Mammary microvascular endothelial cell (primary cell): ENCODE data around the gene AIM2. TPM values are rescaled to one million over a fixed set of nuclear protein-coding genes. Genes with fewer than 3 reads are reported as not detected.

Source experiments
- total RNA-seq: library from RNA; depleted of rRNA; stranded (reverse); fragments of >200 nt; gene quantifications from 2 replicates; pipeline ENCODE4 v1.2.3, GENCODE V29; 2015

The AIM2 gene
- total RNA-seq = not detected in 2 replicates

GRCh38 chr1:159076438-159077119, at the start of gene AIM2:
Gene AIM2 (minus strand): TSS chr1:159076766. CDS start chr1:159073499, 3,267 bp downstream.

Other genes starting within 250 kb of the AIM2 start
- gene MNDA, start 245.4 kb downstream of the AIM2 start, total RNA-seq = not detected in 2 replicates
- not detected in 2 replicates for gene PYHIN1, start 145.2 kb downstream of the AIM2 start, total RNA-seq
- 173 and 174 TPM in 2 replicates for gene IFI16, start 66.9 kb downstream of the AIM2 start, total RNA-seq
- 0.30 TPM in 1 of 2 replicates, not detected in the other for gene CADM3, start 94.8 kb upstream of the AIM2 start, total RNA-seq
- gene ACKR1, start 128.1 kb upstream of the AIM2 start, total RNA-seq = not detected in 2 replicates
- gene FCER1A, start 225.6 kb upstream of the AIM2 start, total RNA-seq = not detected in 2 replicates